ENCODE results near the gene UBE2E2. TPM values are rescaled to one million over a fixed set of nuclear protein-coding genes. Genes with fewer than 3 reads are reported as not detected.

Gene UBE2E2
- total RNA-seq, 1 donor from 2014 or later: 55.8 TPM

GRCh38 chr3:23166845-23167244 lies 36.3 kb upstream of the UBE2E2 start:
- no peak for TF ChIP-seq CTCF (conservative IDR thresholded peaks at IDR 0.05)
- Mint-ChIP-seq H3K36me3 (peaks cover 3% of the 10 kb centered on the region), H3K27me3 (no peaks in the 10 kb centered on the region), H3K9me3 (peaks cover 8% of the 10 kb centered on the region), H3K4me3 (no peak overlapping the region), H3K27ac (no peak overlapping the region), H3K4me1 (ENCODE audit: unreplicated experiment) (no peaks in the 10 kb centered on the region)
- DNase-seq (ENCODE audit: extremely low spot score, unreplicated experiment): no peak

- Mint-ChIP-seq H3K9me3 (peaks cover 8% of the 10 kb centered on the region), H3K27me3 (peaks cover 3% of the 10 kb centered on the region), H3K27ac (no peak overlapping the region), H3K36me3 (peaks cover 3% of the 10 kb centered on the region), H3K4me3 (no peak overlapping the region), H3K4me1 (ENCODE audit: unreplicated experiment) (no peaks in the 10 kb centered on the region)
- TF ChIP-seq CTCF (conservative IDR thresholded peaks at IDR 0.05): no peak
- DNase-seq (ENCODE audit: extremely low spot score, unreplicated experiment): no peak
Measured at GRCh38 chr3:23169551-23169950, 33.6 kb upstream of the UBE2E2 start.

GRCh38 chr3:23170291-23170690 lies 32.8 kb upstream of the UBE2E2 start:
- Mint-ChIP-seq H3K27me3 (peaks cover 4% of the 10 kb centered on the region), H3K9me3 (peaks cover 8% of the 10 kb centered on the region), H3K4me1 (ENCODE audit: unreplicated experiment) (no peaks in the 10 kb centered on the region), H3K27ac (no peak overlapping the region), H3K4me3 (no peak overlapping the region), H3K36me3 (peaks cover 3% of the 10 kb centered on the region)
- TF ChIP-seq CTCF (conservative IDR thresholded peaks at IDR 0.05): no peak
- no peak for DNase-seq (ENCODE audit: extremely low spot score, unreplicated experiment)

DNA sequence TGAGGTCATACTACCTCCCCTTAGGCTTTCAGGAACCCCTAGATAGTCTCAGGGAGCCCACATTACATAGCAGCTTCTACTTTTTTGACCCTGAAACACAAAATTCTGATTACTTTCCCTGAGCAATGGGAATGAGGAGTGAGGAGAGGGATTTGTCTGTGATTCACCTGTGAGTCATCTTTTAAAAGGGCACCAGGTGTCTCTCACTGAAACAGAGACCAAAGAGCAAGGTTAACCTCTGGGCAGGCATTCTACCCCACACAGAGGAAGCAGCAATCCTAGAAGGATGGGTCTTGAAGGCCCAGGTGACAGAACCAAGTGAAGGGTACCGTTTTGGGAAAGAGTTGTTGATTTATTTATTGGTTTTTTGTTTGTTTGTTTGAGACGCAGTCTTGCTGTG lies 31.1 kb upstream of the UBE2E2 start:
- H3K27me3 Mint-ChIP-seq: peaks cover 10% of the 10 kb centered on the region
- peaks cover 8% of the 10 kb centered on the region for H3K9me3 Mint-ChIP-seq
- no peak for TF ChIP-seq CTCF (conservative IDR thresholded peaks at IDR 0.05)
- no peak for DNase-seq (ENCODE audit: extremely low spot score, unreplicated experiment)
- no peak overlapping the region for H3K4me3 Mint-ChIP-seq
- H3K36me3 Mint-ChIP-seq: peaks cover 3% of the 10 kb centered on the region
- H3K4me1 Mint-ChIP-seq (ENCODE audit: unreplicated experiment): no peaks in the 10 kb centered on the region
- no peak overlapping the region for H3K27ac Mint-ChIP-seq

- Mint-ChIP-seq H3K4me1 (ENCODE audit: unreplicated experiment) (no peaks in the 10 kb centered on the region), H3K4me3 (no peak overlapping the region), H3K27ac (no peak overlapping the region), H3K36me3 (peaks cover 3% of the 10 kb centered on the region), H3K9me3 (peaks cover 12% of the 10 kb centered on the region), H3K27me3 (peaks cover 10% of the 10 kb centered on the region)
- TF ChIP-seq CTCF (conservative IDR thresholded peaks at IDR 0.05): no peak
- DNase-seq (ENCODE audit: extremely low spot score, unreplicated experiment): no peak
Measured at GRCh38 chr3:23174426-23175039, 28.6 kb upstream of the UBE2E2 start.
